Measurements from ENCODE around the gene TSEN15. TPM values are rescaled to one million over a fixed set of nuclear protein-coding genes. Genes with fewer than 3 reads are reported as not detected.

The TSEN15 gene
- total and polyA plus RNA-seq, 2 of the 8 experiments (the other 6 are each of a cell fraction or from before 2014, with no cell fraction given): 23.4 to 31.4 TPM

DNA sequence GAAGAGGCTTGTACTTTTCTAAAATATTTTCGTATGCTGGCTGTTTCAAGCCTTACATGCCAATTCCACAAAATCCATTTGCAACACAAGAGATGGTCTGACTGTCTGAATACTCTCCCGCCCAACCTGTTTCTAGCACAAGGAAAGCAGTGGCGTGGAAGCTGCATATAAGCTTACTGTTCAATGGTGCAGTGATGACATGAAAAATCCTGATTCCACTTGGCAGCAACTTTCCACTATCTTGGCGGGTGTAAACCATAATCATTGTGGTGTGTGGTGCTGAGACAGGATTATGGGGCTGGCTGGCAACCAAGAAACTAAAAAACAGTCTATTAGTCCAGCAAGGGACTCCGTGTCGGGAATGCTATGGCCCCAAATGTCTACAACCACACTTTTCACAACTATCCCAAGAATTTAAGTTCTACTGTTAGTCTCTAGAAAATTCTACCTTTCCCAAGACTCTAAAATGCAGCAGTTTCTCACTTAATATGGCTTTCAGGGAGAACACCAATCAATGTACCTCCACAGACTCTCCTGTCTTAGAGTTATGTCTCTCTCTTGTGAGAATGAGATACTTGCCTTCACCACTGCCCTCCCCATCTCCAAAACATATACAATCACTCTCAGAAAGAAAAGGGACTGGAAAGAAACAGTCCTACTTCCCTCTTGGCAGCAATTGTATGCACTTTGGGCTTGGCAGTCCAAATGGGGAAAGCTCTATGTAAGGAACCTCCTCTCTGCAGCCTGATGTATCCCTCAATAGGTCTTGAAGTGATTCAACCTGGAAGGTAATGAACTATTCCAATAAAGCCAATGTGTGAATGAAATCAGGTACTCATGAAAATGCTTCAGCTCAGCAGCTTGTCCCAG is 23.5 kb upstream of the TSEN15 start:
- no peak overlapping the region for H4K8ac ChIP-seq (ENCODE audit: extremely low read depth, insufficient read depth, low read length)
- H3K36me3 ChIP-seq (ENCODE audit: control insufficient read depth in 2 of 4, insufficient read depth in 4 of 4, low read length in 3 of 4): no peaks in the 10 kb centered on the region
- no peak overlapping the region for H2AFZ ChIP-seq (ENCODE audit: low read length)
- no peak overlapping the region for H3K9ac ChIP-seq (replicated peaks in 1 of 4; ENCODE audit: extremely low read depth in 1 of 4, low read depth in 3 of 4, low read length in 3 of 4)
- no peaks in the 10 kb centered on the region for H3K23me2 ChIP-seq (ENCODE audit: low read depth, low read length)
- no peak overlapping the region for H3K4me2 ChIP-seq (ENCODE audit: insufficient read depth in 1 of 2, low read depth in 2 of 2, low read length in 2 of 2)
- CTCF ChIA-PET (ENCODE audit: partially characterized antibody): interaction anchor here (1.1 to 1.9 kb wide), 4 partner anchors 8 to 636 kb away, joined by 3 to 6 read pairs (median 4); no protein-coding TSS in a partner anchor
- no peak overlapping the region for H2BK20ac ChIP-seq (ENCODE audit: low read length)
- no peak overlapping the region for H3K4ac ChIP-seq (replicated peaks; ENCODE audit: insufficient read length, low read depth, low read length)
- H2AK5ac ChIP-seq (ENCODE audit: low read depth, low read length): no peak overlapping the region
- no peak overlapping the region for H2BK12ac ChIP-seq (ENCODE audit: low read depth, low read length)
- POLR2A ChIA-PET (ENCODE audit: partially characterized antibody): no interaction called here
- no peak overlapping the region for H2BK15ac ChIP-seq (ENCODE audit: low read length)
- H3K4me3 ChIP-seq (ENCODE audit: extremely low read depth in 1 of 4, insufficient read depth in 2 of 4, low read depth in 3 of 4, low read length in 4 of 4): no peak overlapping the region
- no peak overlapping the region for H3K23ac ChIP-seq (ENCODE audit: insufficient read length)
- 78% methylated on average over 6 of the region's 6 CpGs; no CpG with 5 or more reads in 1 of the 2 experiments for WGBS, 2 experiments (ENCODE audit: extremely low coverage in 1 of 2, insufficient coverage in 1 of 2, insufficient read length in 1 of 2, insufficient replicate concordance in 2 of 2, low coverage in 1 of 2, low lambda C conversion rate in 2 of 2, missing lambda C conversion rate in 1 of 2)
- no peak overlapping the region for H3K14ac ChIP-seq (ENCODE audit: insufficient read length)
- no peak overlapping the region for H3K27ac ChIP-seq (ENCODE audit: low read depth, low read length)
- H3K27me3 ChIP-seq (replicated peaks in 1 of 4; ENCODE audit: control insufficient read depth in 3 of 4, extremely low read depth in 1 of 4, insufficient read depth in 3 of 4, low read length in 3 of 4): peaks cover 0 to 11% (median 5%) of the 10 kb centered on the region in 4 experiments; a peak in 3 of 7 replicates
- no peak overlapping the region for H4K5ac ChIP-seq (ENCODE audit: insufficient read length, low read depth, low read length)
- H4K20me1 ChIP-seq (replicated peaks in 1 of 2; ENCODE audit: control insufficient read depth in 1 of 2, insufficient read depth in 2 of 2, low read length in 2 of 2): peaks cover 0 to 2% of the 10 kb centered on the region in 2 experiments
- DNase-seq (ENCODE audit: low read depth in 1 of 2, low spot score in 2 of 2): no peak
- FAIRE-seq: no peak
- no peak overlapping the region for H4K91ac ChIP-seq (replicated peaks; ENCODE audit: insufficient read length, low read length)
- no peak overlapping the region for H3K18ac ChIP-seq (ENCODE audit: extremely low read depth, low read length)
- H3K56ac ChIP-seq (replicated peaks; ENCODE audit: insufficient read length, low read depth, low read length): no peak overlapping the region
- no peaks in the 10 kb centered on the region for H3K9me3 ChIP-seq (ENCODE audit: insufficient read depth in 2 of 2, low read depth in 1 of 2, low read length in 1 of 2)
- H3K79me2 ChIP-seq (ENCODE audit: control insufficient read depth in 1 of 2, insufficient read depth in 2 of 2, low read length in 2 of 2): no peaks in the 10 kb centered on the region
- H2BK5ac ChIP-seq (ENCODE audit: low read depth, low read length): no peak overlapping the region
- H3K79me1 ChIP-seq (ENCODE audit: low read depth, low read length): no peaks in the 10 kb centered on the region
- H3K4me1 ChIP-seq (replicated peaks in 1 of 4; ENCODE audit: control insufficient read depth in 3 of 4, insufficient read depth in 4 of 4, low read length in 3 of 4): peaks cover 0 to 19% (median 10%) of the 10 kb centered on the region in 4 experiments; a peak in 5 of 7 replicates
- no peak overlapping the region for H2BK120ac ChIP-seq (replicated peaks; ENCODE audit: low read depth, low read length)
- TF ChIP-seq ATF3 (IDR thresholded peaks at IDR 0.05; ENCODE audit: insufficient read depth, low read depth, low read length): no peak
- no peak for TF ChIP-seq POLR2AphosphoS5 (IDR thresholded peaks at IDR 0.05; ENCODE audit: low read depth, low read length)
- no peak for TF ChIP-seq NRF1 (IDR thresholded peaks at IDR 0.05; ENCODE audit: low read depth, low read length)
- TF ChIP-seq MAX (IDR thresholded peaks at IDR 0.05): no peak

Measured in H1 (cell line).